ENCODE data around the gene OR1F1. TPM values are rescaled to one million over a fixed set of nuclear protein-coding genes. Genes with fewer than 3 reads are reported as not detected.

The OR1F1 gene
- total and polyA plus RNA-seq, 2 donors (not counting 1 experiment from before 2014, with no cell fraction given): not detected

DNA sequence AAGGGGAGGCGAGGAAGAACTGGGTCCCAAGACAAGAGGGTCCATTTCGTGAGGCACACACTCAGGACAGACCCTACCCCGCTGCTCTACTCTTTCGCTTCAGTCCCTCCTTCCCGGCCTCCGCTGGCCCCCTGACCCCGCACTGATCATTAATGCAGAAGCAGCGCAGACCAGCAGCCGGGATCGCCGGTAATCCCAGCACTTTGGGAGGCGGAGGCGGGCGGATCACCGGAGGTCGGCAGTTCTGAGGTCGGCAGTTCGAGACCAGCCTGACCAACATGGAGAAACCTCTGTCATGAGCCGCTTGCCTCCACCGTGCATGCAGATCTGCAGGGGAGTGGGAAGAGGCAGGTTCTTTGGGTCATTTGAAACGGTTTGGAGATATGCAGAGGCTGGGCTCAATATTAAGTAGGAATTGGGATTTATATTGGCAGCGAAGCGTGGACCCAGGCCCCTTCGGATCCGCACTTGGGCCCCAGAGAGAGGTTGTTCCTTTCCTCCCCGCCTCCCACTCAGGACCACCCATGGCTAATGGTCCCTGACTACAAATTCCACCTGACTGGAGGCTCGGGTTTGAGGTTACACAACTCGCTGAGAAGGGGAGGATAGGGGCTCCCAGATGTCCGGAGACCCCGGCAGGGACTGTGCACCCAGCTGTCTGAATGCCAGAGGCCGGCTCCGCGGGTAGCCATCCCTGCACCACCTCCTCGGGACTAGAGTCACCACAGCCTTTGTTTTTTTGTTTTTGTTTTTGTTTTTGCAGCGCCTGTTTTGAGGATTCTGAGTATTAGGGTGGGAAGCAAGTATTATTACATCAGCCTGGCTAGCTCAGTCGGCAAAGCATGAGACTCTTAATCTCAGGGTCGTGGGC, 23.6 kb upstream of the OR1F1 start:
- Mint-ChIP-seq H3K9me3 (ENCODE audit: insufficient read depth) (no peaks in the 10 kb centered on the region), H3K4me3 (no peak overlapping the region), H3K27me3 (peaks cover 6% of the 10 kb centered on the region), H3K27ac (no peak overlapping the region), H3K4me1 (peaks cover 10% of the 10 kb centered on the region)
- TF ChIP-seq EZH2 (IDR thresholded peaks at IDR 0.05; ENCODE audit: borderline replicate concordance, insufficient read depth, low read depth, low read length, poor library complexity, severe bottlenecking): no peak
- TF ChIP-seq, protein P1, sequence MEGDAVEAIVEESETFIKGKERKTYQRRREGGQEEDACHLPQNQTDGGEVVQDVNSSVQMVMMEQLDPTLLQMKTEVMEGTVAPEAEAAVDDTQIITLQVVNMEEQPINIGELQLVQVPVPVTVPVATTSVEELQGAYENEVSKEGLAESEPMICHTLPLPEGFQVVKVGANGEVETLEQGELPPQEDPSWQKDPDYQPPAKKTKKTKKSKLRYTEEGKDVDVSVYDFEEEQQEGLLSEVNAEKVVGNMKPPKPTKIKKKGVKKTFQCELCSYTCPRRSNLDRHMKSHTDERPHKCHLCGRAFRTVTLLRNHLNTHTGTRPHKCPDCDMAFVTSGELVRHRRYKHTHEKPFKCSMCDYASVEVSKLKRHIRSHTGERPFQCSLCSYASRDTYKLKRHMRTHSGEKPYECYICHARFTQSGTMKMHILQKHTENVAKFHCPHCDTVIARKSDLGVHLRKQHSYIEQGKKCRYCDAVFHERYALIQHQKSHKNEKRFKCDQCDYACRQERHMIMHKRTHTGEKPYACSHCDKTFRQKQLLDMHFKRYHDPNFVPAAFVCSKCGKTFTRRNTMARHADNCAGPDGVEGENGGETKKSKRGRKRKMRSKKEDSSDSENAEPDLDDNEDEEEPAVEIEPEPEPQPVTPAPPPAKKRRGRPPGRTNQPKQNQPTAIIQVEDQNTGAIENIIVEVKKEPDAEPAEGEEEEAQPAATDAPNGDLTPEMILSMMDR (IDR thresholded peaks at IDR 0.05): no peak
- ATAC-seq (ENCODE audit: low read depth) (no peak), DNase-seq (no peak)
- CTCF ChIA-PET: interaction anchor here (0.7 to 2.4 kb wide), 8 partner anchors 10 to 160 kb away, joined by 3 to 17 read pairs (median 8); no protein-coding TSS in a partner anchor
- Histone ChIP-seq H3K4me2 (replicated peaks; ENCODE audit: low read depth, low read length, poor library complexity, severe bottlenecking) (no peak overlapping the region), H3K27me3 (replicated peaks in 1 of 4; ENCODE audit: control extremely low read depth in 1 of 4, control insufficient read depth in 3 of 4, insufficient read depth in 4 of 4, low read length in 3 of 4) (peaks cover 0 to 22% (median 8%) of the 10 kb centered on the region in 4 experiments), H3K4me1 (ENCODE audit: control insufficient read depth in 2 of 2, insufficient read depth in 2 of 2, low read length in 2 of 2) (peaks cover 14 to 16% of the 10 kb centered on the region in 2 donors), H2AFZ (ENCODE audit: insufficient read depth, low read depth, low read length, poor library complexity, severe bottlenecking) (no peak overlapping the region), H3K27ac (ENCODE audit: low read length in 2 of 2) (no peak overlapping the region), H3K4me3 (ENCODE audit: control extremely low read depth in 1 of 5, extremely low read depth in 1 of 5, insufficient read depth in 1 of 5, low read depth in 2 of 5, low read length in 4 of 5) (no peak overlapping the region), H3K79me2 (ENCODE audit: control insufficient read depth, insufficient read depth, low read length) (no peaks in the 10 kb centered on the region), H3K9me3 (ENCODE audit: control extremely low read depth in 1 of 3, control insufficient read depth in 2 of 3, insufficient read depth in 1 of 3, low read length in 2 of 3) (peaks cover 0 to 9% (median 0%) of the 10 kb centered on the region in 3 donors), H4K20me1 (ENCODE audit: control insufficient read depth, insufficient read depth, low read length, poor library complexity, severe bottlenecking) (no peaks in the 10 kb centered on the region), H3K36me3 (replicated peaks in 1 of 2; ENCODE audit: control extremely low read depth in 1 of 2, control insufficient read depth in 1 of 2, extremely low read depth in 1 of 2, insufficient read depth in 2 of 2, low read length in 1 of 2) (no peaks in the 10 kb centered on the region), H3K9ac (ENCODE audit: low read length) (no peak overlapping the region)
- 91% methylated on average over 30 of the region's 37 CpGs for WGBS (ENCODE audit: insufficient coverage)
- intact Hi-C loops (cut with micrococcal nuclease): no loop called here
- POLR2A ChIA-PET: no interaction called here
